KOPT-K1 (cell line): Measurements from ENCODE around the gene SLC7A4.

ENCODE experiments used
- H3K27ac ChIP-seq: fragments of 200-600 bp; sonication (generic); 2 replicates; pipeline ENCODE4 v1.5.1; 2016; ENCODE audit warnings: antibody characterized with exemption, mild to moderate bottlenecking, low read depth, low read length; ENCODE audit not compliant: poor library complexity, severe bottlenecking
- H3K36me3 ChIP-seq: fragments of 200-600 bp; sonication (generic); 2 replicates; pipeline ENCODE4 v1.5.1; 2017; ENCODE audit warnings: antibody characterized with exemption, mild to moderate bottlenecking, low read length, moderate library complexity; ENCODE audit not compliant: insufficient read depth
- H3K9me3 ChIP-seq: fragments of 200-600 bp; sonication (generic); 2 replicates; pipeline ENCODE4 v1.5.1; 2017; ENCODE audit warnings: antibody characterized with exemption, low read length, mild to moderate bottlenecking; ENCODE audit not compliant: insufficient read depth, poor library complexity, severe bottlenecking

The SLC7A4 gene

GRCh38 chr22:20993304-20994127 lies 38.8 kb downstream of the SLC7A4 start:
- H3K27ac ChIP-seq: no peak overlapping the region
- no peaks in the 10 kb centered on the region for H3K9me3 ChIP-seq
- H3K36me3 ChIP-seq: peaks cover 67% of the 10 kb centered on the region

- Histone ChIP-seq H3K9me3 (no peaks in the 10 kb centered on the region), H3K36me3 (peaks cover 67% of the 10 kb centered on the region; the same call in 1 of the 2 replicates)
Measured at GRCh38 chr22:20992456-20993303, 39.7 kb downstream of the SLC7A4 start.

DNA sequence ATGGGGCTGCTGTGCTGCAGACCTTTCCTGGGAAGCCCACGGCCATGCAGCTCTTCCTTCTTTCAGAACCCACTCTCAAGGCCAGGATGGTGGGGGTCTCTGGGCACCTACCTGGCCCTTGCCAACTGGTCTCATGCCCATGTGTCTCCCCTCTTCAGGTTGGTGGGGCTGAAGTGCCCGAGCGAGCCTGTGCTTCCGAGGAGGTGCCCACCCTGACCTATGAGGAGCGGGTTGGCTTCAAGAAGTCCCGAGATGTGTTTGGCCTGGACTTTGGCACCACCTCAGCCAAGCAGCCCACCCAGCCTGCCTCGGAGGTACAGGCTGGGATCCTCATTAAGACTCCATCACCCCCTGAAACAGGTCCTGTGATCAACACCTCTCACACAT lies 40.3 kb downstream of the SLC7A4 start:
- Histone ChIP-seq H3K27ac (no peak overlapping the region), H3K9me3 (no peaks in the 10 kb centered on the region), H3K36me3 (peaks cover 67% of the 10 kb centered on the region; the same call in 1 of the 2 replicates)

More at GRCh38 chr22:20992456-20993303, 39.7 kb downstream of the SLC7A4 start:
- no peak overlapping the region for H3K27ac ChIP-seq

DNA sequence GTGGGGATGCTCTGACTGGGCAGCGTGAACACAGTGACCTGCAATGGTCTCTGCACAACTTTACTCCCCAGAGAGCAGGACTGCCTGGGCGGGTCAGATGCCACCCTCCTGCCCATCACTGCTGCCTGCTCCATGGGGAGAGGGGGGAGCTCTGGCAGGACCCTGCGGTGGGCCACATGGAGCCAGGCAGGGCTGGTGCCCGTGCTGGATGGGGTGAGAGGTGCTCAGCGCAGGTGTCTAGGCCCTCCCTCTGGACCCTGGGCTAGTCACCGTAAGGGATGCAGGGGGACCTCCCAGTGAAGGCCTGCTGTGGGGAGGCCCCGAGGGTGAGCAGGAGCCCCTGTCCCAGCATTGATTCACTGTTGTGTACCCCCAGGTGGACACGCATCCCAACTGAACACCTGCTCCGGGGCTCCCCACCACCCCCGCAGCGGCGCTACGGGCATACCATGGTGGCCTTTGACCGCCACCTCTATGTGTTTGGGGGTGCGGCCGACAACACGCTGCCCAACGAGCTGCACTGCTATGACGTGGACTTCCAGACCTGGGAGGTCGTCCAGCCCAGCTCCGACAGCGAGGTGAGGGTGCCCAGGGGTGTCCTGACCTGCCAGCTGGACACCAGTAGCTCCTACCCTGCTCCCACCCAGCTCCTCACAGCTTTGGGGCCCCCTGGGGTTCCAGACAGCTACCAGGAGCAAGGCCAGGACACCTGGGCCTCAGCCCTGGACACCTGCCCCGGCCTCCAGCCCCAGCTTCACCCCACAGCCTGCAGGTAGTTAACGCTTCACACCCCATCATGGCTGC lies 40.9 kb downstream of the SLC7A4 start:
- Histone ChIP-seq H3K36me3 (peaks cover 67% of the 10 kb centered on the region; the same call in 1 of the 2 replicates), H3K27ac (no peak overlapping the region), H3K9me3 (no peaks in the 10 kb centered on the region)

- Histone ChIP-seq H3K36me3 (peaks cover 65% of the 10 kb centered on the region; the same call in 1 of the 2 replicates), H3K27ac (no peak overlapping the region)
Measured at GRCh38 chr22:20990184-20991180, 41.9 kb downstream of the SLC7A4 start.

GRCh38 chr22:20989323-20990138 lies 42.8 kb downstream of the SLC7A4 start:
- Histone ChIP-seq H3K9me3 (no peaks in the 10 kb centered on the region), H3K27ac (no peak overlapping the region), H3K36me3 (peaks cover 67% of the 10 kb centered on the region; the same call in 1 of the 2 replicates)

More at GRCh38 chr22:20990184-20991180, 41.9 kb downstream of the SLC7A4 start:
- H3K9me3 ChIP-seq: no peaks in the 10 kb centered on the region

DNA sequence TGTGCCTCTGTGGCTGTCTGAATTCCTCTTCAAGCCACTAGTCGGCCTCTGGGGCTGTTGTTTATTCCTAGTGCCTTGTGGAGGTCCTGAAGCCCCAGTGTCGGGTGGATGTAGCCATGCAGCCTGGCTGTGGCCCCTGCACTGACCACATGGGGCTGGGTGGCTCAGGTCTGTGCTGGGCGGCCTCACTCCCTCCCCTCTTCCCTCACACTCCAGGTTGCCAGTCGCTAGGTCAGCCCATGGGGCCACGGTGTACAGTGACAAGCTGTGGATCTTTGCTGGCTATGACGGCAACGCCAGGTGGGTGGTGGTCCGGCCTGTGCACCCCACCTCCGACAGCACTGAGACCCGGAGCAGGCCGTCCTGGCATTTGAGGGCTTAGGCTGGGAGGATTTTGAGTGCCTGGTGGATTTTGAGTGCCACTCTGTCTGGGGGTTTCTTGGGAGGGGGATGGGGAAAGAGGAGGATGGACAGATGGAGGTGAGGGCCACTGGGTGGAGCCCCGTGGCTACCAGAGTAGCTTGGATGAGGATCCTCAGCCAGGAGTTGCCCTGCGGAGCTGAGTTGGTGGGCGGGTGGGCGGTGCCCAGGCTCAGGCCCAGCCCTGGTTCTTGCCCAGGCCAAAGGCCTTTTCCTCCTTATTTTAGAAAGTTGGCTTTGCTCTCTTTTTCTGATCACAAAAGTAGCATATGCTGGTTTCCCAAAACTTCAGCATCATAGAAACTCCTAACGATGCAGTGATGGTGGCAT lies 43.6 kb downstream of the SLC7A4 start:
- no peak overlapping the region for H3K27ac ChIP-seq
- H3K9me3 ChIP-seq: no peaks in the 10 kb centered on the region
- H3K36me3 ChIP-seq: peaks cover 67% of the 10 kb centered on the region; the same call in 1 of the 2 replicates

GRCh38 chr22:20987375-20987774 lies 45.0 kb downstream of the SLC7A4 start:
- no peak overlapping the region for H3K27ac ChIP-seq
- H3K9me3 ChIP-seq: no peaks in the 10 kb centered on the region
- peaks cover 56% of the 10 kb centered on the region; the same call in 1 of the 2 replicates for H3K36me3 ChIP-seq

- Histone ChIP-seq H3K27ac (no peak overlapping the region), H3K9me3 (no peaks in the 10 kb centered on the region), H3K36me3 (peaks cover 46% of the 10 kb centered on the region; the same call in 1 of the 2 replicates)
Measured at GRCh38 chr22:20986365-20986764, 46.0 kb downstream of the SLC7A4 start.

- peaks cover 40% of the 10 kb centered on the region; the same call in 1 of the 2 replicates for H3K36me3 ChIP-seq
- no peaks in the 10 kb centered on the region for H3K9me3 ChIP-seq
- H3K27ac ChIP-seq: no peak overlapping the region
Measured at GRCh38 chr22:20985720-20986119, 46.6 kb downstream of the SLC7A4 start.

DNA sequence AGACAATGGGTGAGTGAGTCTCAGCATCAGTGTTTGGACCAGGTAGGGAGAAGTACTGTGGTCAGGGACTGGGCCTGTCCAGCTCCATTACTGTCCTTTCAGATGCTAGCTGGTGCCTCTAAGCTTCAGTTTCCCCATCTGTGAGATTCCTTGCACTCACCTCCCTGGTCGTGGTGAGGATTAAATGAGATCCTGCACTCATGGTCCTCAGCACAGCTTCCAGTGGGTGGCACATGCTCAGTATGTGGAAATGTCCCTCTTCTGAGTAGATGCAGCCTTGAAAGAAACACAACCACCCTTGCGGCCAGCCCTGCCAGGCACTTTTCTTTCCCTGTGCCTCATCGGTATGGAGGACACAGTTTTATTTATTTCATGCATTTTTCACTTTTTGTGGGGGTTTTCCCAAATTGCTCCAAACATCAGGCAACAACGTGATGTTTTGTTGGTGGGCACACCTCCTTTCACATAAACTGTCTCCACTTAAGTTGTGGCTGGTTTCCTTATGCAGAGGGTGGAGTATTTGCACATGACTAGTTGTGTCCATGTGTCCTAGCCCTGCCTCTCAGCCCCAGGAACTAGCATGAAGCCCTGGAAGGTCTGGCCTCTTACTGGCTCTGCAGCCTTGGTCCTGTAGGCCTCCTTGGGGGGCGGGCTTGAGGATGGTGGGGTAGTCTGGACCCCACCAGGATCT lies 49.1 kb downstream of the SLC7A4 start:
- Histone ChIP-seq H3K36me3 (peaks cover 27% of the 10 kb centered on the region; the same call in 1 of the 2 replicates), H3K9me3 (peaks cover 10% of the 10 kb centered on the region), H3K27ac (peak overlapping the region; percentile 87)

DNA sequence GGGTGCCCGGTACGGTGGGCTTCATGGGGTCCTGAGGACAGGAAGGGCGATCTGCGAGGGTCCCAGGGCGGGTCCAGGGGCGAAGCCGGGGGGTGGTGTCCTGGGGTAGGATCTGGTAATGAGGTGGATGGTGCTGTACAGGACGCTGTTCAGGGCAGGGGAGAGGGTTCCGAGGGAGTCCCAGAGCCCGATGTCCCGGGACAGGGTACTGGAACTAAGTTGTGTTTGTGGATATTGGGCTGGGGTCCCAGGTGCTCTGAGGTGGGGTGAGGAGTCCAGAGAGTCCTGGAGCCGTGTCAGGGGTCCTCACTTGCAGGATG lies 49.8 kb downstream of the SLC7A4 start:
- Histone ChIP-seq H3K27ac (peak overlapping the region; percentile 87), H3K36me3 (peaks cover 20% of the 10 kb centered on the region; the same call in 1 of the 2 replicates), H3K9me3 (peaks cover 11% of the 10 kb centered on the region)
